Colonic mucosa (tissue), 4 donors: ENCODE data around the gene OBP2A. TPM values are rescaled to one million over a fixed set of nuclear protein-coding genes. Genes with fewer than 3 reads are reported as not detected.

Source experiments
- DNase-seq: peaks from one replicate; pipeline ENCODE4 v3.0.0-alpha.2; 2020
- H3K27ac ChIP-seq: fragments of 200-600 bp; one replicate; pipeline ENCODE4 v1.8.0; 2021
- H3K27me3 ChIP-seq: fragments of 200-600 bp; one replicate; pipeline ENCODE4 v1.8.0; 2021
- H3K36me3 ChIP-seq: fragments of 200-600 bp; one replicate; pipeline ENCODE4 v1.8.0; 2021
- H3K4me1 ChIP-seq: fragments of 200-600 bp; one replicate; pipeline ENCODE4 v1.8.0; 2021; ENCODE audit warnings: mild to moderate bottlenecking
- H3K4me3 ChIP-seq: fragments of 200-600 bp; one replicate; pipeline ENCODE4 v1.8.0; 2021
- H3K9ac ChIP-seq, 2 donors: one replicate each; pipeline ENCODE4 v1.7.0; 2013; ENCODE audit warnings: control low read depth in 2 of 2, low read depth in 2 of 2, low read length in 2 of 2
- H3K9me3 ChIP-seq: fragments of 200-600 bp; one replicate; pipeline ENCODE4 v1.8.0; 2021
- intact Hi-C: fragments of 100-400 bp; cut with DNase I; formaldehyde crosslinking; loops from one replicate; pipeline ENCODE4 v1.14.1; 2022
- total RNA-seq, 2 donors: library from RNA; stranded (reverse); fragmentation: NEBNext Ultra II Directional in 1 of 2; extraction: Animal tissue kit (Norgen Biotek cat#: 25700) in 1 of 2; gene quantifications; one replicate each; pipeline ENCODE4 v1.2.1, GENCODE V29; 2021
- TF ChIP-seq, protein P1 (sequence below): fragments of 200-600 bp; IDR thresholded peaks from one replicate; pipeline ENCODE4 v1.8.0; 2022; ENCODE audit warnings: antibody characterized with exemption, mild to moderate bottlenecking
- donor health status: healthy.
- donor health status: DM: no; HTN: no; CAD: no.
- donor health status: DM: no; HTN: no; CAD: no.

Gene OBP2A
- total RNA-seq, 2 donors from 2014 or later, result not detected

- intact Hi-C loops, result no loop called here
Measured at GRCh38 chr9:135519179-135519971, 26.6 kb upstream of the OBP2A start.

GRCh38 chr9:135520916-135521607, 24.9 kb upstream of the OBP2A start, which contains the start of gene LCN1:
TSS of gene LCN1 (plus strand) at chr9:135521440. CDS start at chr9:135521498, 58 bp downstream.
- no peaks in the 10 kb centered on the region for H3K36me3 ChIP-seq
- intact Hi-C loops, result no loop called here
- no peak for DNase-seq
- H3K27me3 ChIP-seq, result no peaks in the 10 kb centered on the region
- H3K27ac ChIP-seq, result no peak within 1 kb of the TSS
- TF ChIP-seq, protein P1, sequence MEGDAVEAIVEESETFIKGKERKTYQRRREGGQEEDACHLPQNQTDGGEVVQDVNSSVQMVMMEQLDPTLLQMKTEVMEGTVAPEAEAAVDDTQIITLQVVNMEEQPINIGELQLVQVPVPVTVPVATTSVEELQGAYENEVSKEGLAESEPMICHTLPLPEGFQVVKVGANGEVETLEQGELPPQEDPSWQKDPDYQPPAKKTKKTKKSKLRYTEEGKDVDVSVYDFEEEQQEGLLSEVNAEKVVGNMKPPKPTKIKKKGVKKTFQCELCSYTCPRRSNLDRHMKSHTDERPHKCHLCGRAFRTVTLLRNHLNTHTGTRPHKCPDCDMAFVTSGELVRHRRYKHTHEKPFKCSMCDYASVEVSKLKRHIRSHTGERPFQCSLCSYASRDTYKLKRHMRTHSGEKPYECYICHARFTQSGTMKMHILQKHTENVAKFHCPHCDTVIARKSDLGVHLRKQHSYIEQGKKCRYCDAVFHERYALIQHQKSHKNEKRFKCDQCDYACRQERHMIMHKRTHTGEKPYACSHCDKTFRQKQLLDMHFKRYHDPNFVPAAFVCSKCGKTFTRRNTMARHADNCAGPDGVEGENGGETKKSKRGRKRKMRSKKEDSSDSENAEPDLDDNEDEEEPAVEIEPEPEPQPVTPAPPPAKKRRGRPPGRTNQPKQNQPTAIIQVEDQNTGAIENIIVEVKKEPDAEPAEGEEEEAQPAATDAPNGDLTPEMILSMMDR, result no peak
- H3K4me3 ChIP-seq, result no peak within 1 kb of the TSS
- no peaks in the 10 kb centered on the region for H3K4me1 ChIP-seq
- no peaks in the 10 kb centered on the region for H3K9me3 ChIP-seq
- H3K9ac ChIP-seq, result peak within 1 kb of the TSS in 1 of 2 donors; percentile 2

More at GRCh38 chr9:135519179-135519971, 26.6 kb upstream of the OBP2A start:
- H3K36me3 ChIP-seq, result no peaks in the 10 kb centered on the region
- no peaks in the 10 kb centered on the region for H3K27me3 ChIP-seq
- H3K9ac ChIP-seq, result no peak overlapping the region
- no peak overlapping the region for H3K4me3 ChIP-seq
- TF ChIP-seq, protein P1, result no peak
- H3K4me1 ChIP-seq, result no peaks in the 10 kb centered on the region
- no peak overlapping the region for H3K27ac ChIP-seq
- DNase-seq, result no peak
- no peaks in the 10 kb centered on the region for H3K9me3 ChIP-seq

DNA sequence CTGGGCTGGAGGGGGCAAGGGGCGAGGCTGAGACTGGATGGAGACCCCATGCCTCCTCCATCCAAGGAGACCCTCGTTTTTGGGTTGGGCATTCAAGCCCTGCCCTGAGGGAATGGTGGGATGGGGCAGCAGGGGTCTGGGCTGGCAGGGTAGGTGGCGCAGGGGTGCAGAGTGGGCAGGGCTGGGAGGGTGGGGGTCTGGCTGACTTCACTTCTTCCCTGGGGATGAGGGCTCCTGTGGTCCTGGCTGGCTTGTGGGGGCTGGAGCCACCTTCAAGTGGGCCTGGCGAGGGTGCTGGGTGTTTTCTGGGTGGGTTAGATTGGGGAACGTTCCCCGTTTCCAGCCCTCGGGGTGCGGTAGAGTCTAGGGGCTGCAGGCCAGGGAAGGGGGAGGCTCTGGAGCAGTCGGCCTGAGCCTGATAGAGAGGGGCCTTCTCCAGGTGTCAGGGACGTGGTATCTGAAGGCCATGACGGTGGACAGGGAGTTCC, 24.3 kb upstream of the OBP2A start:
- H3K27ac ChIP-seq, result no peak overlapping the region
- no peak overlapping the region for H3K9ac ChIP-seq
- intact Hi-C loops, result no loop called here
- no peak overlapping the region for H3K4me3 ChIP-seq
- no peaks in the 10 kb centered on the region for H3K36me3 ChIP-seq
- H3K9me3 ChIP-seq, result no peaks in the 10 kb centered on the region
- DNase-seq, result no peak
- no peaks in the 10 kb centered on the region for H3K27me3 ChIP-seq
- TF ChIP-seq, protein P1, result no peak
- no peaks in the 10 kb centered on the region for H3K4me1 ChIP-seq

DNA sequence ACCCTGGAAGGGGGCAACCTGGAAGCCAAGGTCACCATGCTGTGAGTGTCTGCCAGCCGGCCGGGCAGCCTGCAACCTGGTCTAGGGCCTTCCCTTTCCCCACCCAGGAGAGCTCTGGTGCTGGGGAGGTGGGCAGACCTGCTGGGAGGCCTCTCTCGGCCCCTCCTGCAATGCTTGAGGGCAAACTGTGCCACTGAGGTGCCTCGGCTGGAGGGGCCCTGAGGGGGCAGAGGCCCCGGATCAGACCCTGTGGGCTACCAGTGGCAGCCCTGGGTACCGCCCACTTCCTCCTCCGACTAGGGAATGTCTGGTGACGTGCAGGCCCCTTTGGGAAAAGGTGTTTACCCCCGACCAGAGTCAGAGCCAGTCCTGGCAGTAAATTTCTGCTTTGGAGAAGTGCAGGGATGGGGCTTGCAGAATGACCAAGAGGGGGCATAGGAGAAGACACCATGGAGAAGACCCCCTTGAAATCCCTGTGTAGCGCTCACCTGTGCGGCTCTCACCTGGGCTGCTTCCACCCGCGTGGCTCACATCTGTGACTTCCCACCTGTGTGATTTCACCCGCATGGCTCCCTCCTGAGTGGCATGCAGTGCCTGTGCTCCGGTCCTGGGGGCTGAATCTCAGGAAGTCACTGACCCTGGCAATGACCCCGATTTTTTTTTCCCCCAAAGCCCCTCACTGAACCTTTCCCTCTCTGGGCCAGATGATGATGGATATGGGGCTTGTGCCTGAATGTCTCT, 23.6 kb upstream of the OBP2A start:
- DNase-seq, result no peak
- TF ChIP-seq, protein P1, result no peak
- peak overlapping the region in 1 of 2 donors; percentile 2 for H3K9ac ChIP-seq

GRCh38 chr9:135522931-135523330, 23.0 kb upstream of the OBP2A start:
- DNase-seq, result no peak
- H3K9me3 ChIP-seq, result no peaks in the 10 kb centered on the region
- TF ChIP-seq, protein P1, result no peak
- intact Hi-C loops, result no loop called here
- no peaks in the 10 kb centered on the region for H3K27me3 ChIP-seq
- H3K4me1 ChIP-seq, result no peaks in the 10 kb centered on the region
- no peak overlapping the region for H3K27ac ChIP-seq
- H3K4me3 ChIP-seq, result no peak overlapping the region
- no peaks in the 10 kb centered on the region for H3K36me3 ChIP-seq
- no peak overlapping the region for H3K9ac ChIP-seq

More for the DNA sequence above, 23.6 kb upstream of the OBP2A start:
- H3K27me3 ChIP-seq, result no peaks in the 10 kb centered on the region
- H3K27ac ChIP-seq, result no peak overlapping the region
- no peaks in the 10 kb centered on the region for H3K4me1 ChIP-seq
- no peak overlapping the region for H3K4me3 ChIP-seq
- no peaks in the 10 kb centered on the region for H3K36me3 ChIP-seq
- H3K9me3 ChIP-seq, result no peaks in the 10 kb centered on the region
- intact Hi-C loops, result no loop called here
